DMS 273 treated with DMSO at 0.1 percent for 48 hours (cell line): ENCODE measurements around the gene SKIC8.

ENCODE experiments used
- DNase-seq: peaks from one replicate; lab custom pipeline; 2025; lab: John Stamatoyannopoulos, UW

SKIC8 gene

GRCh38 chr15:78299101-78299930 lies at the start of gene SKIC8:
Gene SKIC8 (minus strand): TSS chr15:78299609. CDS start chr15:78295686, 3,923 bp downstream.
- DNase-seq, result peak; percentile 83

- DNase-seq, result no peak
Observed at GRCh38 chr15:78347586-78348543, 48.5 kb upstream of the SKIC8 start.

- no peak for DNase-seq
Observed at GRCh38 chr15:78345396-78346125, 46.2 kb upstream of the SKIC8 start.

- no peak for DNase-seq
Observed at GRCh38 chr15:78343276-78344060, 44.1 kb upstream of the SKIC8 start.

- DNase-seq, result no peak
Observed at GRCh38 chr15:78342021-78342420, 42.6 kb upstream of the SKIC8 start.

GRCh38 chr15:78341057-78341987 lies 41.9 kb upstream of the SKIC8 start:
- no peak for DNase-seq

- DNase-seq, result no peak
Observed at GRCh38 chr15:78340231-78341056, 41.0 kb upstream of the SKIC8 start, which contains the start of gene CRABP1. Gene CRABP1 (plus strand): TSS chr15:78340353. CDS start chr15:78340429, 76 bp downstream.

GRCh38 chr15:78339559-78339958 lies 40.1 kb upstream of the SKIC8 start:
- DNase-seq, result no peak

GRCh38 chr15:78338781-78339180 lies 39.4 kb upstream of the SKIC8 start:
- no peak for DNase-seq

GRCh38 chr15:78335985-78336384 lies 36.6 kb upstream of the SKIC8 start:
- DNase-seq, result no peak

- DNase-seq, result no peak
Observed at GRCh38 chr15:78334845-78335244, 35.4 kb upstream of the SKIC8 start.

- no peak for DNase-seq
Observed at GRCh38 chr15:78329625-78330024, 30.2 kb upstream of the SKIC8 start.

- DNase-seq, result no peak
Observed at GRCh38 chr15:78327466-78327865, 28.1 kb upstream of the SKIC8 start.

GRCh38 chr15:78325092-78325843 lies 25.9 kb upstream of the SKIC8 start:
- DNase-seq, result no peak

GRCh38 chr15:78324144-78324543 lies 24.7 kb upstream of the SKIC8 start:
- DNase-seq, result no peak

- DNase-seq, result no peak
Observed at GRCh38 chr15:78323693-78324092, 24.3 kb upstream of the SKIC8 start.

GRCh38 chr15:78322724-78323521 lies 23.5 kb upstream of the SKIC8 start:
- DNase-seq, result no peak

GRCh38 chr15:78322243-78322642 lies 22.8 kb upstream of the SKIC8 start:
- DNase-seq, result no peak
